Caco-2 (cell line): ENCODE measurements around the gene SIM2. TPM values are rescaled to one million over a fixed set of nuclear protein-coding genes. Genes with fewer than 3 reads are reported as not detected.

Experiments used
- BruUV-seq: library from RNA; stranded (reverse); fragments of 400-500 nt; replicated peaks from 2 replicates; lab custom pipeline; 2021; lab: Mats Ljungman, UMichigan
- CTCF ChIA-PET: fragments of 300-600 bp; sonication (Branson Sonifier 250); formaldehyde crosslinking; loops from one replicate; lab custom pipeline; 2022; ENCODE audit warnings: antibody characterized with exemption; lab: Charles Lee
- POLR2A ChIA-PET: fragments of 300-600 bp; sonication (Branson Sonifier 250); formaldehyde crosslinking; loops from one replicate; lab custom pipeline; 2022; ENCODE audit warnings: antibody characterized with exemption; lab: Charles Lee
- DNase-seq, 2 experiments: peaks; one replicate each; pipeline versions ENCODE4 v3.0.0 to v3.0.0-alpha.2; 2020 to 2022
- H3K27me3 ChIP-seq: replicated peaks from 2 replicates; pipeline ENCODE4 v1.6.0; 2011; ENCODE audit warnings: low read length; ENCODE audit not compliant: control insufficient read depth, insufficient read depth
- H3K36me3 ChIP-seq: 2 replicates; pipeline ENCODE4 v1.5.1; 2011; ENCODE audit warnings: low read length; ENCODE audit not compliant: control insufficient read depth, insufficient read depth
- H3K4me1 ChIP-seq: fragments of 250-450 bp; sonication (Bioruptor Pico); 2 replicates; pipeline ENCODE4 v1.5.1; 2020; ENCODE audit warnings: mild to moderate bottlenecking
- H3K4me3 ChIP-seq: 2 replicates; pipeline ENCODE4 v1.5.1; 2011; ENCODE audit warnings: low read depth, mild to moderate bottlenecking, control low read depth, low read length
- H3K9me3 ChIP-seq: fragments of 250-450 bp; sonication (Bioruptor Pico); 2 replicates; pipeline ENCODE4 v1.5.1; 2020; ENCODE audit warnings: mild to moderate bottlenecking, moderate library complexity
- H3K27ac Mint-ChIP-seq: one replicate; pipeline ENCODE4 v1.8.0; 2022; ENCODE audit warnings: mixed read lengths; ENCODE audit not compliant: unreplicated experiment
- H3K27me3 Mint-ChIP-seq: one replicate; pipeline ENCODE4 v1.8.0; 2022; ENCODE audit warnings: mixed read lengths; ENCODE audit not compliant: insufficient read depth, unreplicated experiment
- H3K36me3 Mint-ChIP-seq: one replicate; pipeline ENCODE4 v1.8.0; 2022; ENCODE audit warnings: mild to moderate bottlenecking, mixed read lengths; ENCODE audit not compliant: insufficient read depth, unreplicated experiment
- H3K4me1 Mint-ChIP-seq: one replicate; pipeline ENCODE4 v1.8.0; 2022; ENCODE audit warnings: low read depth, mixed read lengths; ENCODE audit not compliant: unreplicated experiment
- H3K4me3 Mint-ChIP-seq: one replicate; pipeline ENCODE4 v1.8.0; 2022; ENCODE audit warnings: mild to moderate bottlenecking, moderate library complexity, mixed read lengths; ENCODE audit not compliant: unreplicated experiment
- H3K9me3 Mint-ChIP-seq: one replicate; pipeline ENCODE4 v1.8.0; 2022; ENCODE audit warnings: mixed read lengths; ENCODE audit not compliant: unreplicated experiment
- intact Hi-C: fragments of 100-400 bp; cut with micrococcal nuclease; formaldehyde crosslinking; loops from one replicate; pipeline ENCODE4 v1.10.0; 2022; ENCODE audit not compliant: unreplicated experiment
- total RNA-seq: library from RNA; stranded (reverse); gene quantifications from 2 replicates; pipeline ENCODE4 v1.2.3, GENCODE V29; 2022
- TF ChIP-seq, protein P1 (sequence below), 2 experiments: fragments of 200-600 bp in 1 of 2; IDR thresholded peaks; 1 replicate in 1 of 2; 2 replicates in 1 of 2; pipeline versions ENCODE4 v1.5.1 to v1.8.0; 2011 to 2022; ENCODE audit warnings: antibody characterized with exemption in 1 of 2, control low read depth in 1 of 2, inconsistent platforms in 1 of 2, low read depth in 1 of 2, low read length in 1 of 2, mild to moderate bottlenecking in 1 of 2, moderate library complexity in 1 of 2; ENCODE audit not compliant: insufficient read depth in 1 of 2, severe bottlenecking in 1 of 2, unreplicated experiment in 1 of 2

The SIM2 gene
- total RNA-seq, 1 experiment from 2014 or later, result 9.4 TPM

DNA sequence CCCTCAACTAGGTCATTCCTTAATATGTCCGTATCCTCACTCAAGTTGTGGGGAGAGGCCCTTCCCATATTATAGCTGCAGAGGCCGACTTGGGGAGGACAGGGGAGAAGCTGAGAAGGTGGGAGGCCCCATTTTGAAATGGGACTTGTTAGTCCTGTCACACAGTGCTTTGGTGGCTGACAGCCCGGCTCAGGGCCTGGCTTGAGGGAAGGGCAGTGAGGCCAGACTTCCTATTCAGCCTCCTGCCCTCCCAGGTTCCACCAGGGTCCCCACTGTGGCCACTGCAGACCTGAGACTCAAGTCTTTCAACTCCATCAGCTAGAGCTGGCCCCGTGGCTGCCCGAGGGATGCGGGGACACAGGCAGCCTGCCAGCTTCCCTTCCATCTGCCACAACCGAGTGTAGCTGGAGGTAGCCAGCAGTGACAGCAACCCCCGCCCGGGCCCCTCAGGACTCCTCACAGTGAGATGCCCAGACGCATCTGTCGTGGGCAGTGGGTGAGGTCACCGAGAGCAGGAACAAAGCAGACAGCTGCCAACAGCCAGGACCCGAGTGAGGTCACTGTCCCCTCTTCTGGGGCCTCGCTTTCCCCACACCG lies 36.9 kb downstream of the SIM2 start:
- ChIA-PET CTCF (no interaction called here), POLR2A (no interaction called here)
- intact Hi-C loops, result no loop called here
- no peak for DNase-seq
- no peaks in the 10 kb centered on the region for H3K9me3 Mint-ChIP-seq
- TF ChIP-seq, protein P1, sequence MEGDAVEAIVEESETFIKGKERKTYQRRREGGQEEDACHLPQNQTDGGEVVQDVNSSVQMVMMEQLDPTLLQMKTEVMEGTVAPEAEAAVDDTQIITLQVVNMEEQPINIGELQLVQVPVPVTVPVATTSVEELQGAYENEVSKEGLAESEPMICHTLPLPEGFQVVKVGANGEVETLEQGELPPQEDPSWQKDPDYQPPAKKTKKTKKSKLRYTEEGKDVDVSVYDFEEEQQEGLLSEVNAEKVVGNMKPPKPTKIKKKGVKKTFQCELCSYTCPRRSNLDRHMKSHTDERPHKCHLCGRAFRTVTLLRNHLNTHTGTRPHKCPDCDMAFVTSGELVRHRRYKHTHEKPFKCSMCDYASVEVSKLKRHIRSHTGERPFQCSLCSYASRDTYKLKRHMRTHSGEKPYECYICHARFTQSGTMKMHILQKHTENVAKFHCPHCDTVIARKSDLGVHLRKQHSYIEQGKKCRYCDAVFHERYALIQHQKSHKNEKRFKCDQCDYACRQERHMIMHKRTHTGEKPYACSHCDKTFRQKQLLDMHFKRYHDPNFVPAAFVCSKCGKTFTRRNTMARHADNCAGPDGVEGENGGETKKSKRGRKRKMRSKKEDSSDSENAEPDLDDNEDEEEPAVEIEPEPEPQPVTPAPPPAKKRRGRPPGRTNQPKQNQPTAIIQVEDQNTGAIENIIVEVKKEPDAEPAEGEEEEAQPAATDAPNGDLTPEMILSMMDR (IDR thresholded peaks at IDR 0.05; ENCODE audit: insufficient read depth in 1 of 2, low read depth in 1 of 2, low read length in 1 of 2, severe bottlenecking in 1 of 2, unreplicated experiment in 1 of 2), result no peak
- BruUV-seq, result no TSS peak
- no peak overlapping the region for H3K27ac Mint-ChIP-seq
- H3K4me3 ChIP-seq, result no peak overlapping the region
- no peaks in the 10 kb centered on the region; the same call in 1 of the 2 replicates for H3K36me3 ChIP-seq
- H3K27me3 ChIP-seq, result no peaks in the 10 kb centered on the region
- peak overlapping the region; percentile 28 for H3K4me3 Mint-ChIP-seq
- H3K4me1 ChIP-seq, result 0 out of 2 replicates have a peak, but pooled peaks cover 2% of the 10 kb centered on the region
- H3K4me1 Mint-ChIP-seq, result peaks cover 2% of the 10 kb centered on the region
- no peaks in the 10 kb centered on the region for H3K27me3 Mint-ChIP-seq
- H3K36me3 Mint-ChIP-seq, result peaks cover 5% of the 10 kb centered on the region
- no peaks in the 10 kb centered on the region for H3K9me3 ChIP-seq

DNA sequence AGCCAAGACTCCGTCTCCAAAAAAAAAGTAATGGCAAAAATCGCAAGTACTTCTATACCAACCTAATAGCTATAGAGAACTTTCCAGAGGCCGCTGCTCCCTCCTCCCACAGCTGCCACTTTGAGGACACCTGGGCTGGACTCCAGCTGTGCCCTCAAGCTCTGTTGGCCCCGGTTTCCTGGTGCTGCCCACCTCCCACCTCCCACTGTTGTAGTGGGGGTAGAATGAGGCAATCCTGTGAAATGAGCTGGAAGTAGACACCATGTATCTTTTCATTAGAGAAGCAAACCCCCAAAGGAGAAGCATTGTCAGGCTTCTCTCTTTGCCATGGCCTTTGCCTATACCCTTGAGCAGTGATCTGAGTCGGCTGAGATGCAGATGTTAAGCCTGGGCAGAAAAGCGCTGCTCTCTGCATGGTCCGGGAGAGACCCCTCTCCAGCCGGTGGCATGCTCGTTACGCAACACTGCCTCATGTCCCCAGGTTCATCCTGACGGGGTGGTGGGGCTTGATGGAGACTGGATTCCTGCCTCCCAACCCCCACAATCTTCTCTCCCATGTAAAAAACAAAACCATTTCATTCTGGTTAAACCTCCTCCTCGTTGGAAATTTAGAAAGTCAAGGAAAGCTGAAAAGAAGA lies 39.7 kb downstream of the SIM2 start:
- TF ChIP-seq, protein P1 (IDR thresholded peaks at IDR 0.05; ENCODE audit: insufficient read depth in 1 of 2, low read depth in 1 of 2, low read length in 1 of 2, severe bottlenecking in 1 of 2, unreplicated experiment in 1 of 2), result no peak
- Histone ChIP-seq H3K36me3 (no peaks in the 10 kb centered on the region; the same call in 1 of the 2 replicates), H3K9me3 (no peaks in the 10 kb centered on the region), H3K27me3 (no peaks in the 10 kb centered on the region), H3K4me1 (no peaks in the 10 kb centered on the region), H3K4me3 (no peak overlapping the region)
- H3K36me3 Mint-ChIP-seq, result peaks cover 5% of the 10 kb centered on the region
- no peak overlapping the region for H3K4me3 Mint-ChIP-seq
- no peaks in the 10 kb centered on the region for H3K27me3 Mint-ChIP-seq
- ChIA-PET CTCF (interaction anchor here (1.0 to 1.1 kb wide), 2 partner anchors 8 to 108 kb away, joined by 3 read pairs; no protein-coding TSS in a partner anchor), POLR2A (no interaction called here)
- H3K9me3 Mint-ChIP-seq, result no peaks in the 10 kb centered on the region
- no peak overlapping the region for H3K27ac Mint-ChIP-seq
- BruUV-seq, result no TSS peak
- no peak for DNase-seq
- no peaks in the 10 kb centered on the region for H3K4me1 Mint-ChIP-seq
- intact Hi-C loops, result no loop called here

DNA sequence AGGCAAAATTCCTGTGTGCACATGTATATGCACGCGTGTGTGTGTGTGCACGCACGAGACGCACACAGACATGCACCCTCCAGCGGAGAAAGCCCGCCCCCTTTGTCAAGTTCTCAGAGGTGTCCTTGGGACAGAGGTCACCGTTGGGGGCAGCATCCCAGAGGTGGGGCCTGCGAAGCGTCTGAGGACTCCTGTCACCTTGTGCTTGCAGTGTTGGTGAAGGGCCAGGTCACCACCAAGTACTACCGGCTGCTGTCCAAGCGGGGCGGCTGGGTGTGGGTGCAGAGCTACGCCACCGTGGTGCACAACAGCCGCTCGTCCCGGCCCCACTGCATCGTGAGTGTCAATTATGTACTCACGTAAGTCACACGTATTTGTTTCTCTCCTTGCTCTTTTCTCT lies 42.6 kb downstream of the SIM2 start:
- no peaks in the 10 kb centered on the region for H3K27me3 ChIP-seq
- peaks cover 6% of the 10 kb centered on the region for H3K36me3 Mint-ChIP-seq
- CTCF ChIA-PET, result interaction anchor here (0.6 kb wide), 1 partner anchor 339 kb away, joined by 3 read pairs; no protein-coding TSS in a partner anchor
- H3K9me3 Mint-ChIP-seq, result no peaks in the 10 kb centered on the region
- no peaks in the 10 kb centered on the region for H3K27me3 Mint-ChIP-seq
- H3K4me3 ChIP-seq, result no peak overlapping the region
- intact Hi-C loops, result no loop called here
- no TSS peak for BruUV-seq
- no peaks in the 10 kb centered on the region; the same call in 1 of the 2 replicates for H3K4me1 ChIP-seq
- POLR2A ChIA-PET, result no interaction called here
- no peak for DNase-seq
- TF ChIP-seq, protein P1 (IDR thresholded peaks at IDR 0.05; ENCODE audit: insufficient read depth in 1 of 2, low read depth in 1 of 2, low read length in 1 of 2, severe bottlenecking in 1 of 2, unreplicated experiment in 1 of 2), result no peak
- H3K27ac Mint-ChIP-seq, result no peak overlapping the region
- no peaks in the 10 kb centered on the region for H3K9me3 ChIP-seq
- H3K36me3 ChIP-seq, result no peaks in the 10 kb centered on the region; the same call in 1 of the 2 replicates
- no peaks in the 10 kb centered on the region for H3K4me1 Mint-ChIP-seq
- no peak overlapping the region for H3K4me3 Mint-ChIP-seq
